Testis (tissue), 2 donors: ENCODE measurements around the gene RGL4.

Experiments used
- CTCF ChIP-seq, 3 experiments: fragments of 450-650 bp in 2 of 3; fragments of 200-600 bp in 1 of 3; sonication (generic) in 1 of 3; IDR thresholded peaks; one replicate each; pipeline ENCODE4 v1.5.1; 2016 to 2019; ENCODE audit warnings: antibody characterized with exemption in 3 of 3, mild to moderate bottlenecking in 2 of 3, moderate library complexity in 1 of 3
- POLR2A ChIP-seq: fragments of 450-650 bp; IDR thresholded peaks from one replicate; pipeline ENCODE4 v1.6.1; 2017; ENCODE audit warnings: antibody characterized with exemption, mild to moderate bottlenecking, moderate library complexity

DNA sequence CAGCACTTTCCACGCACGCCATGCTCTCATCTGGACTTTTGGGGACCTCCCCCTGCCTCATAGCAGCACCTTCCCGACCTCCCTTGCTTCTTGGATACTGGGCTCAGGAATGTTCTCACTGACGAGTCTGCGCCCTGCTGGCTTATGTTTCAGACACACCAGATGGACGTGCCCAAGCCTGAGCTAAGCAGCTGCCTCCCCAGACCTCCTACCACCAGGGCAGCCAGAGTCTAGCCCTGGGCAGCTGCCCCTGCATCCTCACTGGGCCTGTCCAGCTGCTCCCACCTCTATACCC, 13.2 kb upstream of the RGL4 start:
- TF ChIP-seq POLR2A, result no peak
- TF ChIP-seq CTCF (IDR thresholded peaks at IDR 0.05), result no peak
